Hematopoietic multipotent progenitor cell treated with erythropoietin and hydrocortisone succinate and interleukin-3 and kit ligand, for 8 days (in vitro differentiated cells): ENCODE data around the gene ZNF71.
"Not testable (repeated sequence)": the region's sequence is repeated elsewhere in the genome, so short reads cannot be mapped to it uniquely, and the experiment has no call there.

Source experiments
- DNase-seq: peaks from one replicate; pipeline ENCODE4 v3.0.0-alpha.2; 2015

The ZNF71 gene

GRCh38 chr19:56623006-56623405, 27.9 kb downstream of the ZNF71 start:
- DNase-seq, result no peak

DNA sequence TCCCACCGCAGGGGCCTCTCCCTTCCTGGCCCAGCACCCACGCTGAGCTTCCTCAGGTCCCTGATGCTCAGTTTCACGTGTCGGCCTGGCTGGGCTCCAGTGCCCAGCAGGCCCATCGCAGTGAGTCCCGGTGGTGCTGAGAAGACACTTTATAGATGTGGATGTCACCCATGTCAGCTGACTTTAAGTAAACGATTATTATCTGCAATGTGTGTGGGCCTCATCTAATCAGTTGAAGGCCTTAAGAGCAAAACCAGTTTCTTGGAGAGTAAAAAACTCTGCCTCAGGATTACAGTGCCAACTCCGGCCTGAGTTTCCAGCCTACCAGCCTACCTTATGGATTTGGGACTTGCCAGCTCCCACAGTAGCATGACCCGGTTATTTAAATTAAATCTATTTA, 30.6 kb downstream of the ZNF71 start:
- DNase-seq, result no peak

- no peak for DNase-seq
Observed at GRCh38 chr19:56633021-56633420, 37.9 kb downstream of the ZNF71 start.

GRCh38 chr19:56637976-56638555, 43.0 kb downstream of the ZNF71 start:
- DNase-seq, result peak; percentile 73

GRCh38 chr19:56639217-56639616, 44.1 kb downstream of the ZNF71 start:
- peak; percentile 41 for DNase-seq

- DNase-seq, result no peak
Observed at GRCh38 chr19:56642711-56643459, 47.8 kb downstream of the ZNF71 start, which contains the start of gene SMIM17. TSS of gene SMIM17 (plus strand) at chr19:56643159. CDS start at chr19:56645668, 2,509 bp downstream.

DNA sequence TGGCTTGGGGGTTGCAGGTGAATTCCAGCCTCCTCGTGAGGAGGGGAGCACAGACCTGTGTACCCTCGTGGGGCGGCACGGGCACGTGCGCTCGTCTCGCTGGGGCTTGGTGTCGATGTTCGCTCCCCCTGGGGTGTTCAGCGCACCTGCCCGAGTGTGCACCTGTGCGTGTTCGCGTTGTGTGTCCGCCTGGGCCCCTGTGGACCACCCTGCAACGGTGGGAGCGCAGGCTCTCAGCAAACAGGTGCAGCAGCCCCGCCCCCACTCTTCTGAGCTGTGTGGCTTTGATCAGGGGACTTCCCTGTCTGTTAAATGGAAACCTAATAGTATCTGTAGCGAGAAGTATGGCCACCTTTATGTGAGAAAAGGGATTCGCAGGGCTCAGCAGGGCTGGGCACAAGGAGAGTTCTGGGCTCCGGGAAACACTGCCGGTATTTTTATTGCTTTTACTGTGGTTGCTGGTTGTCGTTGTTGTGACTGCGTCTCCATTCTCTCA, 48.4 kb downstream of the ZNF71 start:
- no peak for DNase-seq

GRCh38 chr19:56654151-56654550, 59.0 kb downstream of the ZNF71 start:
- no peak for DNase-seq

DNA sequence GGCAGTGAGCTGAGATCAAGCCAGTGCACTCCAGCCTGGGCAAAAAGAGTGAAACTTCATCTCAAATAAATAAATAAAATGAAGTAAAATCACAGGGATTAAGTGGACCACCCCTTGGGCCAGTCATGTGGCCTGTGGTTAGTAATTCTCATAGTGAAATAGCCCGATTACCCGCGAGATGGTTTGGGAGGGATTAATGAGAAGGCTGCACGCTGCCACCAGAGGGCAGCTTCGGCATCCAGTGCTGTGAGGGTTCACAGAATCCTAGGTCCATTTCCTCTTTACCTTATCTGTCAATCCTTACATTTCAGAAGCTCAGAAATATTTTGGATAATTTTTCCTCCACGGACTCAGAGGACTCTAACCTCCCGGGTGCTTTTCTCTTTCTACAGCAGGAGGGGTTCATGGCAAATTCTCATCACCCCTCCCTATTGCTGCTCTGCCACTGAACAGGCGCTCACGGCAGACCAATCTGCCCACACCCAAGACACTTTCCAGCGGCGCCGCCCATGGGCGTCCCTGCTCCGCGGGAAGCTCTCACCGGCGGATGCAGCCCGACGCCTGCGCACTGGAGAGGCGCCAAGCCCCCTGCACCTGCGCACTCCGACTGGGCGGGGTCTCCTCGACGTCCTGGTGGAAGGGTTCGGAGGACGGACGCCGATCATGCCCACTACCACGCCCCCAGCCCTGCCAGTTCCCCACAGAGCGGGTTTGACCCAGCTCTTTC, 65.4 kb downstream of the ZNF71 start:
- peak; percentile 51 for DNase-seq

DNA sequence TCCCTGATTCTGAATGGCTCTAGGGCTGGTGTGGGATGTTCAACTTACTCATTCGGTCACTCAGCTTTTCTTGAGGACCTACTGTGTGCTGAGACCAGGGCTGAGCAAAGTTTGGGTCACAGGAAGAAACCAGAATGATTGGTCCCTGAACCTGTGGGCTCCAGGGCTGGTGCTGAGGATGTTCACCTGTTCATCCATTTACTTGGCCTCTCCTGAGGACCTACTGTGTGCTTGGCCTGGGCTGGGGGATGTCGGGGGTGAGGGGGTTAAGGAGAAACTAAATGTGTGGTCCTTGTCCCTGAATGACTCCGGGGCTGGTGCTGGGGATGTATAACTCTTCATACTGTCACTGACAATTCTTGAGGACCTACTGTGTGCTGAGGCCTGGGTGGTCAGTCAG, 66.1 kb downstream of the ZNF71 start:
- DNase-seq, result no peak

DNA sequence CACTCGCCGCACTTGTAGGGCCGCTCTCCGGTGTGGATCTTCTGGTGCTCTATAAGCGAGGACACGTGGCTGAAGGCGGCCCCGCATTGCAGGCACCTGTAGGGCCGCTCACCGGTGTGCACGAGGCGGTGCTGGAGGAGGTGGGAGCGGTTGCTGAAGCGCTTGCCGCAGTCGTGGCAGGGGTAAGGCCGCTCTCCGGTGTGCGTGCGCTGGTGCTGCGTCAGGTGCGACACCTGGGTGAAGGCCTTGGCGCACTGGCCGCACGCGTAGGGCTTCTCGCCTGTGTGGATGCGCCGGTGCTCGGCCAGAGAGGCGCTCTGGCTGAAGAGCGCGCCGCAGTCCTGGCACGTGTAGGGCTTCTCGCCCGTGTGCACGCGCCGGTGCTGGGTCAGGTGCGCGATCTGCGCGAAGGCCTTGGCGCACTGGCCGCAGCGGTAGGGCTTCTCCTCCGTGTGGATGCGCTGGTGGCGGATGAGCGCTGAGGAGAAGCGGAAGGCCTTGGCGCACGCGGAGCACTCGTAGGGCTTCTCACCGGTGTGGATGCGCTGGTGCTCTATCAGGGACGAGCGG, 68.9 kb downstream of the ZNF71 start:
- no peak for DNase-seq

GRCh38 chr19:56664511-56664910, 69.4 kb downstream of the ZNF71 start:
- no peak for DNase-seq

GRCh38 chr19:56667311-56667870, 72.3 kb downstream of the ZNF71 start:
- no peak for DNase-seq

GRCh38 chr19:56668676-56669075, 73.6 kb downstream of the ZNF71 start:
- DNase-seq, result no peak

DNA sequence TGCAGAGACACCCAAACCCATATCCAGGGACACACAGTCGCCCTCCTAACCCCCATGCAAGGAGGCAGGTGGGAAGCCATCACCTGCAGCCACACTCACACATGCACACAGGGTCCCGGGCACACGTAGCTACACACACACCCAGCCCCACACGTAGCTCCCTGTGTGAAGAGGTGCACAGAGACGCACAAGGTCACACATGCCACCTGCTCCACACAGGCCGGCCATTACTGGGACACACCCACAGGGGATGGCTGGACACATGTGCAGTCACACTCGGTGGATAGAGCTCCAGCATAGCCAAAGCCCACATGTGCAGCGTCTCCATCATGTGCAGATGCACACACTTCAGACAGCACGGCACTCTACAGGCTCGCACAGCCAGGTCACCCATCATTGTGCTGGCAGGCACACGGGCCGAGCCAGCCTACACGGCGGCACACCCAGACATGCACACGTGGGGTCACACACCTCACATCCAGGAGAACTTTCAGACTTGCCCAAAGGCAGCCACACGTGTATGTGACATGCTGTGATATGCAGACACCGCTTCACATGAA, 75.4 kb downstream of the ZNF71 start:
- DNase-seq, result no peak

DNA sequence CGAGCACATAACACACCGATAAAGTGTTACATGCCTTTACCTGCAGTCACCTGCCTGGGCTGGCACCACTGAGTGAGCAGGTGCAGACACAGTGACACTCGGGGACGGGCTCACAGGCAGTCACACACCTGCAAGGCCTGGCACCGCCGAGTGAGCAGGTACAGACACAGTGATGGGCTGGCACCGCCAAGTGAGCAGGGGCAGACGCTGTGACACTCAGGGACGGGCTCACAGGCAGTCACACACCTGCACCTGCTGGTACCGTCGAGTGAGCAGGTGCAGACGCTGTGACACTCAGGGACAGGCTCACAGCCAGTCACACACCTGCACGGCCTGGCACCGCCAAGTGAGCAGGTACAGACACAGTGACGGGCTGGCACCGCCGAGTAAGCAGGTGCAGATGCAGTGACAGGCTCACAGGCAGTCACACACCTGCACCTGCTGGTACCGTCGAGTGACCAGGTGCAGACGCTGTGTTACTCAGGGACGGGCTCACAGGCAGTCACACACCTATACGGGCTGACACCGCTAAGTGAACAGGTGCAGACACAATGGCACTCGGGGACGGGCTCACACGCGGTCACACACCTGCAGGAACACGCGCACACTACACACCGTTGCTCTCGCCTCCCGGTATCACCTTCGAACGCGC, 76.0 kb downstream of the ZNF71 start:
- no peak for DNase-seq

- DNase-seq, result peak; percentile 87
Observed at GRCh38 chr19:56671613-56671994, 76.5 kb downstream of the ZNF71 start, which contains the start of gene ZNF835. TSS of gene ZNF835 (minus strand) at chr19:56671757. CDS start at chr19:56665198, 6,559 bp downstream.

GRCh38 chr19:56672610-56673009, 77.5 kb downstream of the ZNF71 start:
- DNase-seq, result not testable (repeated sequence)
